GM12875 (cell line): ENCODE results near the gene CTNNBL1.

Experiments
- H3K4me3 ChIP-seq: one replicate; pipeline ENCODE4 v1.5.1; 2011; ENCODE audit warnings: low read depth, low read length, control low read depth
- CTCF ChIP-seq: IDR thresholded peaks from 2 replicates; pipeline ENCODE4 v1.5.1; 2011; ENCODE audit warnings: low read depth, mild to moderate bottlenecking, control low read depth, inconsistent platforms, low read length, moderate library complexity, borderline replicate concordance; ENCODE audit not compliant: insufficient read depth

The CTNNBL1 gene

DNA sequence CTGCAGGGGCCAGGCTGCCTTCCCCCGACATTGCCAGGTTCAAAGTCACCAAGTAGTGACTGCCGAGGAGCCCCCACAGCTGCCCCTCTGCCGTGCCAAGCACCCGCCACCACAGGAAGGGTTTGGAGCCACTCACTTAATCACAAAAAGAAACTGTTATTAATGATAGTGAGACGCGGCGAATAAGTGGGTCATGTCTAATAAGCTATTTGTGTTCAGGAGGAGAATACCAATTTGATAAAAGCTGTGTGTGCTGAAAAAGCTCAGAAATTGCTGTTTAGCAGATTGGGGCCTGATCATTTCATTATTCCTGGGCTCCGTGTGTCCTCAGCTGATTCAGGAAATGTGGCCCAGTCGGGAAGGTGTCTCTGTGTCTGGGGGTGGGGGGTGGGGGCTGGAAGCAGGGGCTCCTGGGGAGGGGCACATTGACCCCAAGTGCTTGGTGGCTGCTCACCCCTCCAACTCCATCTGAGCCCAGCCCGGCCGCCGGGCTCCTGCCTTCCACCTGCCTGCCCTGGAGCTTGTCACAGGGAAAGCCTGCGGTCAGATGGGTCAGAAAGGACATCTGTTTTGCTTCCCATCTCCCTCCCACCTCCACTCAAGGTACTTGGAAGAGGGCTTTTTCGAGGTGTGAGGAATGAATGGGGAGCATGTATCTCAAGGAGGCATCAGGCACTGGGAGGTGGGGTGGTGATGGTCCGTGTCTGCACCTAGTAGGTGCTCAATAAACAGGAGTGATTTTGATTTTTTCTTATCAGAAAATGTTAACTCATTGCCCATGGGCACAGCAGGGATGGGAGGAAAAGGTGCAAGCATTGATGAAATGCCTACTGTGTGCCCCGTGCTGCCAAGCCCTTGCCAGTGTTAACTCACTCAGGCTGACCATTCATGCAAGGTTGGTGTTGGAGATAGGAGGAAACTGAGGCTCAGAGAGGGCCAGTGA is 212.1 kb downstream of the CTNNBL1 start:
- no peak overlapping the region for H3K4me3 ChIP-seq
- no peak for TF ChIP-seq CTCF

DNA sequence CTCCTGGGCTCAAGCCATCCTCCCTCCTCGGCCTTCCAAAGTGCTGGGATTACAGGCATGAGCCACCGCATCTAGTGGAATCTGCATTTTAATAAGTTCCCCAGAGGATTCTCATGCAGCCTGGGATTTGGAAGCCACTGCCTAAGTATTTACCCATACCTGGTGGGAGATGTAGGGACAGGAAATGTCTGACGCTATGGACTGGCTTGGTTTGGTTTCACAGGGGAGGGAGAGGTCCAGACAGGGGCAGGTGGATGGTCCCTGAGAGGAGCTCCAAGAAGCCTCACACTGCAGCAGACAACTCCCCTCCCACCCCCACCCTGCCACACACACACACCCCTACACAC is 213.5 kb downstream of the CTNNBL1 start:
- H3K4me3 ChIP-seq, result no peak overlapping the region
- no peak for TF ChIP-seq CTCF

DNA sequence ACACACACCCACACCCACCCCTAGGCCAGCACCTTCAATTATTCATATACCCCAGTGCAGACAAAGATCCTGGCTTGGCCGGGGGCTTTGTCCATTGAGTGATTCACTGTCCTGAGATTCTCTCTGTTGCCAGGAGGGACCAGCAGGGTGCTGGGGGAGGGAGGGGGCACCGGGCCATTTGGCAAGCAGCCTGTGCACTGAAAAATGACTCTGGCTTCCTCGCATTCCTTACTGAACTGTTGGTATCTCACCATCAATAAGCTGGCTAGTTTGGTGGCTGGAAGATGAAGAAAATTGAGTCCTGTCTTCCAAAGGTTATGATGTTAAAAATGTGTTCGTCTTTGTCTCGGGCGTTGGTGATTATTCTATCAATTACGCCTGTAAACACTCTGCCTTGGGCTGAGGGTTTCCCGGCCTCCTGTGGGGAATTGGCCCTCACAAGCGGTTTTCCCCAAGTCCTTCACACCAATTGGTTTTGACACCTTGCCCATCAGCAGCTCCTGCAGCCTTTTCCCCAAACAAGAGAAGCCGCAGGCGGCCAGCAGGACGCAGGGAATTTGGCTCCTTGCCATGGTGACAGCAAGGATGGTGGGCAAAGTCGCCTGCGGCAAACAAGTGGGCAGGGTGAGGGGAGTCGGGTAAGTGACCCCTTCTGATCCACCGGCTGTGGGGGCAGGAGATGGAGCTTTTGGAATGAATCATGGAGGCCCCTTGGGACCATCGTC is 214.0 kb downstream of the CTNNBL1 start:
- H3K4me3 ChIP-seq, result no peak overlapping the region
- no peak for TF ChIP-seq CTCF

- no peak for TF ChIP-seq CTCF
- no peak overlapping the region for H3K4me3 ChIP-seq
These were observed 217.4 kb downstream of the CTNNBL1 start for GRCh38 chr20:37911261-37911660.

DNA sequence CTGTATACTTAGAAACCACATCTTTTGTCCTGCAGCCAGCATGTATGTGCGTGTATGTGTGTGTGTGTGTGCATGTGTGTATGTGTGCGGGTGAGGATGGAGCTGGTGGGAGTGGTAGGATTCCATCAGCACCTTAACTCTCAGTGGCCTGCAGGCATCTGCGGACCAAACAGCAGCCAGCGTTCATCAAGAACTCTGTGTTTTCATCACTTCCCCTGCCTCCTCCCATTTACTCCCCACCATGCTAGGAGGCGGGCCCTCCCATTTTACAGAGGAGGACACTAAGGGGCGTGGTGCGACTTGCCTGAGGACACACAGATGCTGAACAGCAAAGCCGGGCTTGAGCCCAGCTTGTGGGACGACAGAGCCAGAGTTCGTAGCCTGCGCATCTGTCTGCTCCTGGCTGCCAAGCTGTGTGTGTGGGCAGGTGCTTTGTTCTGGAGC is 218.0 kb downstream of the CTNNBL1 start:
- no peak overlapping the region for H3K4me3 ChIP-seq
- no peak for TF ChIP-seq CTCF

- no peak for TF ChIP-seq CTCF
- H3K4me3 ChIP-seq, result no peak overlapping the region
These were observed 219.0 kb downstream of the CTNNBL1 start for GRCh38 chr20:37912874-37913273.
